Omental fat pad (tissue), 4 donors: ENCODE measurements around the gene SYNDIG1. TPM values are rescaled to one million over a fixed set of nuclear protein-coding genes. Genes with fewer than 3 reads are reported as not detected.

Source experiments
- ATAC-seq: fragments of 150-250 bp; one replicate; pipeline ENCODE4 v1.9.1; 2016; ENCODE audit warnings: mild to moderate bottlenecking, moderate library complexity; ENCODE audit not compliant: low FRiP score
- DNase-seq: peaks from one replicate; pipeline ENCODE4 v3.0.0-alpha.2; 2019; ENCODE audit warnings: low spot score
- CTCF ChIP-seq, 3 donors: fragments of 450-650 bp; IDR thresholded peaks; one replicate each; pipeline ENCODE4 v1.5.1; 2016 to 2017; ENCODE audit warnings: antibody characterized with exemption in 3 of 3, mild to moderate bottlenecking in 3 of 3, moderate library complexity in 2 of 3
- total RNA-seq, 4 donors: library from RNA; depleted of rRNA; stranded (reverse); fragments of >200 nt; gene quantifications; one replicate each; pipeline ENCODE4 v1.1.0, GENCODE V29; 2016

The SYNDIG1 gene
- total RNA-seq, 4 donors from 2014 or later = 0.19 to 0.24 TPM; not detected in 2

- ATAC-seq = no peak
- no peak for TF ChIP-seq CTCF (IDR thresholded peaks at IDR 0.05)
- DNase-seq = no peak
These were observed 89.8 kb downstream of the SYNDIG1 start for GRCh38 chr20:24559114-24559732.

- no peak for TF ChIP-seq CTCF (IDR thresholded peaks at IDR 0.05)
- no peak for ATAC-seq
- no peak for DNase-seq
These were observed 91.4 kb downstream of the SYNDIG1 start for GRCh38 chr20:24560571-24561491.

- DNase-seq (no peak), ATAC-seq (no peak)
- TF ChIP-seq CTCF (IDR thresholded peaks at IDR 0.05) = no peak
These were observed 96.5 kb downstream of the SYNDIG1 start for GRCh38 chr20:24565835-24566351.

- no peak for DNase-seq
- no peak for ATAC-seq
- no peak for TF ChIP-seq CTCF (IDR thresholded peaks at IDR 0.05)
These were observed 97.2 kb downstream of the SYNDIG1 start for GRCh38 chr20:24566656-24567055.

- TF ChIP-seq CTCF (IDR thresholded peaks at IDR 0.05) = no peak
- no peak for DNase-seq
- ATAC-seq = no peak
These were observed 98.1 kb downstream of the SYNDIG1 start for GRCh38 chr20:24567508-24567907.

- no peak for TF ChIP-seq CTCF (IDR thresholded peaks at IDR 0.05)
- DNase-seq (no peak), ATAC-seq (no peak)
These were observed 99.4 kb downstream of the SYNDIG1 start for GRCh38 chr20:24568842-24569241.
